Heart left ventricle (tissue), 16 donors: Measurements from ENCODE around the gene THAP4. TPM values are rescaled to one million over a fixed set of nuclear protein-coding genes. Genes with fewer than 3 reads are reported as not detected.
"Not testable (repeated sequence)": the region's sequence is repeated elsewhere in the genome, so short reads cannot be mapped to it uniquely, and the experiment has no call there.

Experiments
- ATAC-seq, 4 donors: fragments of 200-7000 bp; cut with Tn5 transposase; one replicate each; pipeline ENCODE4 v1.9.1; 2020 to 2022; ENCODE audit warnings: moderate library complexity in 4 of 4, mild to moderate bottlenecking in 3 of 4, moderate number of reproducible peaks in 1 of 4
- DNase-seq, 5 donors: peaks; one replicate each; pipeline ENCODE4 v3.0.0-alpha.2; 2020
- H3K27ac ChIP-seq, 12 donors: fragments of 200-600 bp; sonication (generic) in 4 of 12; one replicate each; pipeline versions ENCODE4 v1.5.0 to v1.8.0; 2016 to 2022; ENCODE audit warnings: mild to moderate bottlenecking in 2 of 12
- H3K27me3 ChIP-seq, 9 donors: fragments of 200-600 bp; sonication (generic) in 2 of 9; one replicate each; pipeline versions ENCODE4 v1.5.1 to v1.8.0; 2016 to 2022; ENCODE audit warnings: mild to moderate bottlenecking in 3 of 9
- H3K36me3 ChIP-seq, 9 donors: fragments of 200-600 bp; sonication (generic) in 2 of 9; one replicate each; pipeline versions ENCODE4 v1.5.0 to v1.8.0; 2018 to 2022; ENCODE audit warnings: mild to moderate bottlenecking in 2 of 9
- H3K4me1 ChIP-seq, 12 donors: fragments of 200-600 bp; sonication (generic) in 4 of 12; one replicate each; pipeline versions ENCODE4 v1.5.0 to v1.8.0; 2016 to 2022; ENCODE audit warnings: mild to moderate bottlenecking in 3 of 12
- H3K4me3 ChIP-seq, 12 donors: fragments of 200-600 bp; sonication (generic) in 4 of 12; one replicate each; pipeline versions ENCODE4 v1.5.0 to v1.8.0; 2017 to 2022; ENCODE audit warnings: mild to moderate bottlenecking in 9 of 12, moderate library complexity in 4 of 12
- H3K9me3 ChIP-seq, 12 donors: fragments of 200-600 bp; sonication (generic) in 4 of 12; one replicate each; pipeline versions ENCODE4 v1.5.0 to v1.8.0; 2016 to 2022; ENCODE audit warnings: mild to moderate bottlenecking in 1 of 12
- CTCF ChIP-seq, 12 donors: fragments of 200-600 bp; sonication (generic) in 4 of 12; IDR thresholded peaks; one replicate each; pipeline versions ENCODE4 v1.5.0 to v1.8.0; 2018 to 2022; ENCODE audit warnings: antibody characterized with exemption in 12 of 12, mild to moderate bottlenecking in 5 of 12
- POLR2A ChIP-seq, 2 donors: fragments of 450-650 bp; IDR thresholded peaks; one replicate each; pipeline ENCODE4 v1.6.1; 2017; ENCODE audit warnings: antibody characterized with exemption in 2 of 2, mild to moderate bottlenecking in 2 of 2, moderate library complexity in 2 of 2
- WGBS, 4 donors: extraction: QIAGEN DNeasy Blood & Tissue Kit in 2 of 4; methylation state at CpG; one replicate each; pipeline versions ENCODE4 v1.1.5 to v1.1.7; 2013 to 2018; 5-methylcytosine and 5-hydroxymethylcytosine counted together
- intact Hi-C, 10 donors: fragments of 100-400 bp; cut with DNase I; formaldehyde crosslinking; loops; one replicate each; pipeline versions ENCODE4 v1.11.1 to v1.14.2; 2022
- polyA plus RNA-seq, 2 donors: library from polyadenylated mRNA; stranded (reverse); fragments of 200-250 nt; gene quantifications; one replicate each; pipeline ENCODE4 v1.2.3, GENCODE V29; 2013
- total RNA-seq, 9 donors: library from RNA; depleted of rRNA in 2 of 9; stranded (reverse); fragments of >200 nt in 2 of 9; fragmentation: NEBNext Ultra II Directional in 3 of 9; extraction: Animal tissue kit (Norgen Biotek cat#: 25700) in 3 of 9; gene quantifications; one replicate each; pipeline versions ENCODE4 v1.1.0 to v1.2.4, GENCODE V29; 2016 to 2023
- donor health status: ischemic (EF 13 %, LVEDD 7.1; RV severe dilation, severe dysfunction).
- donor health status: healthy with polysubstance abuse.
- donor health status: DM: no; HTN: yes; CAD: no.
- donor health status: DM: no; HTN: no; CAD: no.
- donor health status: ischemic (EF 25% LVEDD 6.9; RV normal size, moderate dysfunction).
- donor health status: ischemic (EF 25% LVEDD 5.7; RV mildly dilated, moderate dysfunction).
- donor health status: healthy.
- donor health status: DM: yes; HTN: yes; CAD: no.
- donor health status: ischemic (EF 35%, LVEDD 5.7; RV mildly dilated, moderate dysfunction).
- donor health status: nonischemic (EF 11% LVEDD 7.7; RV severe dilation, severe dysfunction).
- donor health status: DM: yes; HTN: yes; CAD: no.
- donor health status: PGD.
- donor health status: ischemic (EF 29% LVEDD 5.4; RV normal size, mild dysfunction).
- donor health status: nonischemic (EF 23%, LVEDD 6.1; RV moderate dilation, normal function).

Gene THAP4
- total and polyA plus RNA-seq, 11 donors, result 61.7 to 110 (median 80.4) TPM

- Histone ChIP-seq H3K4me1 (peaks cover 0 to 1% (median 0%) of the 10 kb centered on the region in 12 donors), H3K4me3 (no peak overlapping the region), H3K27me3 (no peaks in the 10 kb centered on the region), H3K9me3 (no peaks in the 10 kb centered on the region), H3K36me3 (peaks cover 0 to 67% (median 63%) of the 10 kb centered on the region in 9 donors), H3K27ac (no peak overlapping the region)
- intact Hi-C loops, result no loop called here
- TF ChIP-seq POLR2A (IDR thresholded peaks at IDR 0.05), result no peak
- TF ChIP-seq CTCF (IDR thresholded peaks at IDR 0.05), result no peak
- DNase-seq, result peak in 1 of 5 donors; percentile 15
- no peak for ATAC-seq
- 89 to 91% (median 90%) methylated on average over 12 of the region's 12 CpGs for WGBS, 4 donors
These were observed 31.9 kb upstream of the THAP4 start for GRCh38 chr2:241668839-241669238.

GRCh38 chr2:241668354-241668753, 31.4 kb upstream of the THAP4 start:
- Histone ChIP-seq H3K27me3 (no peaks in the 10 kb centered on the region), H3K4me3 (no peak overlapping the region), H3K27ac (no peak overlapping the region), H3K4me1 (no peaks in the 10 kb centered on the region), H3K9me3 (no peaks in the 10 kb centered on the region), H3K36me3 (peaks cover 0 to 67% (median 63%) of the 10 kb centered on the region in 9 donors)
- intact Hi-C loops, result no loop called here
- 91 to 97% (median 95%) methylated on average over 21 of the region's 21 CpGs for WGBS, 4 donors
- no peak for TF ChIP-seq POLR2A (IDR thresholded peaks at IDR 0.05)
- no peak for TF ChIP-seq CTCF (IDR thresholded peaks at IDR 0.05)
- DNase-seq (peak in 1 of 5 donors; percentile 44), ATAC-seq (no peak)

- H3K36me3 ChIP-seq, result peaks cover 0 to 62% (median 56%) of the 10 kb centered on the region in 9 donors
- H3K4me1 ChIP-seq, result no peaks in the 10 kb centered on the region
- DNase-seq (peak in 1 of 5 donors; percentile 47), ATAC-seq (no peak)
- H3K27ac ChIP-seq, result no peak overlapping the region
- WGBS, 4 donors, result 73 to 80% (median 77%) methylated on average over 34 to 42 of the region's 42 CpGs
- no peak overlapping the region for H3K4me3 ChIP-seq
- intact Hi-C loops, result no loop called here
- TF ChIP-seq POLR2A (IDR thresholded peaks at IDR 0.05) (no peak), CTCF (IDR thresholded peaks at IDR 0.05) (no peak)
- H3K9me3 ChIP-seq, result no peaks in the 10 kb centered on the region
- no peaks in the 10 kb centered on the region for H3K27me3 ChIP-seq
These were observed 29.9 kb upstream of the THAP4 start for GRCh38 chr2:241666627-241667400.

- peaks cover 0 to 62% (median 51%) of the 10 kb centered on the region in 9 donors for H3K36me3 ChIP-seq
- no peaks in the 10 kb centered on the region for H3K9me3 ChIP-seq
- no peak overlapping the region for H3K27ac ChIP-seq
- WGBS, 4 donors, result 85 to 90% (median 89%) methylated on average over 23 of the region's 23 CpGs
- intact Hi-C loops, result no loop called here
- peak in 1 of 5 donors; percentile 39 for DNase-seq
- TF ChIP-seq POLR2A (IDR thresholded peaks at IDR 0.05) (no peak), CTCF (IDR thresholded peaks at IDR 0.05) (no peak)
- ATAC-seq, result no peak
- no peaks in the 10 kb centered on the region for H3K27me3 ChIP-seq
- H3K4me3 ChIP-seq, result no peak overlapping the region
- H3K4me1 ChIP-seq, result no peaks in the 10 kb centered on the region
These were observed 28.9 kb upstream of the THAP4 start for GRCh38 chr2:241665731-241666440.

- H3K9me3 ChIP-seq, ATAC-seq, H3K27me3 ChIP-seq, H3K4me1 ChIP-seq, intact Hi-C loops, H3K4me3 ChIP-seq, DNase-seq, H3K27ac ChIP-seq: not testable (repeated sequence)
- H3K36me3 ChIP-seq, result peaks cover 0 to 62% (median 53%) of the 10 kb centered on the region in 9 donors
- WGBS, 4 donors, result 91 to 96% (median 94%) methylated on average over 24 of the region's 24 CpGs
These were observed 25.8 kb upstream of the THAP4 start for GRCh38 chr2:241662731-241663130.
